HEK293 (cell line): Measurements from ENCODE around the gene AP3S2.
A peak's percentile ranks its signal among the peaks of the same experiment; 100 is the strongest.
"Not testable (repeated sequence)": the region's sequence is repeated elsewhere in the genome, so short reads cannot be mapped to it uniquely, and the experiment has no call there.

Experiments
- CTCF ChIA-PET: fragments of 350-600 bp; formaldehyde crosslinking; extraction: SDS; loops from one replicate; lab custom pipeline; 2021; ENCODE audit warnings: antibody characterized with exemption; lab: Yijun Ruan, JAX
- POLR2A ChIA-PET: fragments of 300-600 bp; formaldehyde crosslinking; extraction: SDS; loops from one replicate; lab custom pipeline; 2020; ENCODE audit warnings: antibody characterized with exemption, inconsistent platforms; lab: Yijun Ruan, JAX
- H3K27ac ChIP-seq: fragments of 200-500 bp; sonication (Bioruptor generic); 2 replicates; pipeline ENCODE4 v1.5.1; 2014; ENCODE audit warnings: low read depth, low read length, control low read depth, inconsistent platforms; ENCODE audit errors: extremely low read depth
- H3K36me3 ChIP-seq, 2 experiments: fragments of 200-500 bp in 1 of 2; sonication (Bioruptor generic) in 1 of 2; 1 replicate in 1 of 2; 2 replicates in 1 of 2; pipeline ENCODE4 v1.5.1; 2014 to 2017; ENCODE audit warnings: inconsistent platforms in 2 of 2, low read length in 2 of 2; ENCODE audit not compliant: control insufficient read depth in 2 of 2, insufficient read depth in 1 of 2
- H3K4me1 ChIP-seq: fragments of 200-500 bp; sonication (Bioruptor generic); 2 replicates; pipeline ENCODE4 v1.5.1; 2014; ENCODE audit warnings: mild to moderate bottlenecking, low read length, inconsistent platforms; ENCODE audit not compliant: control insufficient read depth, insufficient read depth
- H3K4me3 ChIP-seq: 2 replicates; pipeline ENCODE4 v1.5.1; 2011; ENCODE audit warnings: low read depth, mild to moderate bottlenecking, control low read depth, low read length, moderate library complexity
- H3K9me3 ChIP-seq: fragments of 200-500 bp; sonication (Bioruptor generic); 2 replicates; pipeline ENCODE4 v1.5.1; 2014; ENCODE audit warnings: low read depth, low read length, inconsistent platforms; ENCODE audit not compliant: control insufficient read depth, insufficient read depth
- PRDM10 ChIP-seq: fragments of 450-650 bp; formaldehyde crosslinking; IDR thresholded peaks from 2 replicates; pipeline ENCODE4 v1.5.1; 2016; ENCODE audit warnings: missing biosample characterization, missing genetic modification characterization
- SCRT1 ChIP-seq: fragments of 450-650 bp; formaldehyde crosslinking; IDR thresholded peaks from 2 replicates; pipeline ENCODE4 v1.5.1; 2016; ENCODE audit warnings: missing biosample characterization, missing genetic modification characterization, borderline replicate concordance
- ZNF132 ChIP-seq: fragments of 450-650 bp; formaldehyde crosslinking; IDR thresholded peaks from 2 replicates; pipeline ENCODE4 v1.5.1; 2017; ENCODE audit warnings: missing biosample characterization, missing genetic modification characterization, borderline replicate concordance
- ZNF211 ChIP-seq: fragments of 450-650 bp; formaldehyde crosslinking; IDR thresholded peaks from 2 replicates; pipeline ENCODE4 v1.5.1; 2016; ENCODE audit warnings: low read depth, missing biosample characterization, missing genetic modification characterization
- ZNF274 ChIP-seq, 2 experiments: fragments of 200-500 bp in 1 of 2; fragments of 450-650 bp in 1 of 2; sonication (Bioruptor generic) in 1 of 2; formaldehyde crosslinking in 1 of 2; IDR thresholded peaks; 2 replicates each; pipeline versions ENCODE4 v1.5.1 to v1.6.1; 2014 to 2016; ENCODE audit warnings: borderline replicate concordance in 1 of 2, inconsistent platforms in 1 of 2, low read length in 1 of 2, missing biosample characterization in 1 of 2, missing genetic modification characterization in 1 of 2
- ZNF585B ChIP-seq: fragments of 450-650 bp; formaldehyde crosslinking; IDR thresholded peaks from 2 replicates; pipeline ENCODE4 v1.5.1; 2016; ENCODE audit warnings: missing biosample characterization, missing genetic modification characterization
- ZNF623 ChIP-seq: fragments of 450-650 bp; formaldehyde crosslinking; IDR thresholded peaks from 2 replicates; pipeline ENCODE4 v1.5.1; 2016; ENCODE audit warnings: missing biosample characterization, missing genetic modification characterization
- ZNF670 ChIP-seq: fragments of 450-650 bp; formaldehyde crosslinking; IDR thresholded peaks from 2 replicates; pipeline ENCODE4 v1.5.1; 2016; ENCODE audit warnings: missing biosample characterization, missing genetic modification characterization, low read depth
- ZSCAN16 ChIP-seq: fragments of 450-650 bp; formaldehyde crosslinking; IDR thresholded peaks from 2 replicates; pipeline ENCODE4 v1.5.1; 2016; ENCODE audit warnings: missing biosample characterization, missing genetic modification characterization
- TF ChIP-seq, protein P1 (sequence below): fragments of 450-650 bp; formaldehyde crosslinking; IDR thresholded peaks from 2 replicates; pipeline ENCODE4 v1.5.1; 2017; ENCODE audit warnings: missing biosample characterization, missing genetic modification characterization
- TF ChIP-seq, protein P2 (sequence below): fragments of 450-650 bp; formaldehyde crosslinking; IDR thresholded peaks from 2 replicates; pipeline ENCODE4 v1.5.1; 2016; ENCODE audit warnings: missing biosample characterization, missing genetic modification characterization

AP3S2 gene

GRCh38 chr15:89855948-89856347 lies 37.8 kb downstream of the AP3S2 start (continued):
- TF ChIP-seq ZNF274 (IDR thresholded peaks at IDR 0.05; ENCODE audit: low read length) (no peak), ZNF274 (tag by site-specific recombination; IDR thresholded peaks at IDR 0.05; ENCODE audit: borderline replicate concordance) (no peak), SCRT1 (no peak), ZNF670 (tag by site-specific recombination) (no peak), ZNF211 (tag by site-specific recombination) (no peak)
- TF ChIP-seq, protein P1, sequence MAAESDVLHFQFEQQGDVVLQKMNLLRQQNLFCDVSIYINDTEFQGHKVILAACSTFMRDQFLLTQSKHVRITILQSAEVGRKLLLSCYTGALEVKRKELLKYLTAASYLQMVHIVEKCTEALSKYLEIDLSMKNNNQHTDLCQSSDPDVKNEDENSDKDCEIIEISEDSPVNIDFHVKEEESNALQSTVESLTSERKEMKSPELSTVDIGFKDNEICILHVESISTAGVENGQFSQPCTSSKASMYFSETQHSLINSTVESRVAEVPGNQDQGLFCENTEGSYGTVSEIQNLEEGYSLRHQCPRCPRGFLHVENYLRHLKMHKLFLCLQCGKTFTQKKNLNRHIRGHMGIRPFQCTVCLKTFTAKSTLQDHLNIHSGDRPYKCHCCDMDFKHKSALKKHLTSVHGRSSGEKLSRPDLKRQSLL (tag by site-specific recombination) = no peak

DNA sequence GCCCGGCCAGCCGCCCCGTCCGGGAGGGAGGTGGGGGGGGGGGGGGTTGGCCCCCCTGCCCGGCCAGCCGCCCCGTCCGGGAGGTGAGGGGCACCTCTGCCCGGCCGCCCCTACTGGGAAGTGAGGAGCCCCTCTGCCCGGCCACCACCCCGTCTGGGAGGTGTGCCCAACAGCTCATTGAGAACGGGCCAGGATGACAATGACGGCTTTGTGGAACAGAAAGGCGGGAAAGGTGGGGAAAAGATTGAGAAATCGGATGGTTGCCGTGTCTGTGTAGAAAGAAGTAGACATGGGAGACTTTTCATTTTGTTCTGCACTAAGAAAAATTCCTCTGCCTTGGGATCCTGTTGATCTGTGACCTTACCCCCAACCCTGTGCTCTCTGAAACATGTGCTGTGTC lies 38.9 kb downstream of the AP3S2 start:
- H3K4me1 ChIP-seq, H3K27ac ChIP-seq, H3K9me3 ChIP-seq, H3K4me3 ChIP-seq, CTCF ChIA-PET, POLR2A ChIA-PET: not testable (repeated sequence)
- H3K36me3 ChIP-seq = peaks cover 16 to 42% of the 10 kb centered on the region in 2 experiments; a peak in 2 of 3 replicates

- CTCF ChIA-PET = interaction anchor here (0.6 to 1.6 kb wide), 4 partner anchors 22 to 91 kb away, joined by 3 to 11 read pairs (median 6); no protein-coding TSS in a partner anchor
- TF ChIP-seq ZSCAN16 (tag by site-specific recombination) (no peak), PRDM10 (tag by site-specific recombination) (no peak), ZNF623 (tag by site-specific recombination) (peak; percentile 44; the same call in 1 of the 2 replicates), ZNF132 (tag by site-specific recombination) (no peak)
- TF ChIP-seq, protein P2, sequence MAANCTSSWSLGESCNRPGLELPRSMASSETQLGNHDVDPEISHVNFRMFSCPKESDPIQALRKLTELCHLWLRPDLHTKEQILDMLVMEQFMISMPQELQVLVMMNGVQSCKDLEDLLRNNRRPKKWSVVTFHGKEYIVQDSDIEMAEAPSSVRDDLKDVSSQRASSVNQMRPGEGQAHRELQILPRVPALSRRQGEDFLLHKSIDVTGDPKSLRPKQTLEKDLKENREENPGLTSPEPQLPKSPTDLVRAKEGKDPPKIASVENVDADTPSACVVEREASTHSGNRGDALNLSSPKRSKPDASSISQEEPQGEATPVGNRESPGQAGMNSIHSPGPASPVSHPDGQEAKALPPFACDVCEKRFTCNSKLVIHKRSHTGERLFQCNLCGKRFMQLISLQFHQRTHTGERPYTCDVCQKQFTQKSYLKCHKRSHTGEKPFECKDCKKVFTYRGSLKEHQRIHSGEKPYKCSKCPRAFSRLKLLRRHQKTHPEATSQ (tag by site-specific recombination) = no peak
Measured at GRCh38 chr15:89852342-89852995, 41.3 kb downstream of the AP3S2 start.

DNA sequence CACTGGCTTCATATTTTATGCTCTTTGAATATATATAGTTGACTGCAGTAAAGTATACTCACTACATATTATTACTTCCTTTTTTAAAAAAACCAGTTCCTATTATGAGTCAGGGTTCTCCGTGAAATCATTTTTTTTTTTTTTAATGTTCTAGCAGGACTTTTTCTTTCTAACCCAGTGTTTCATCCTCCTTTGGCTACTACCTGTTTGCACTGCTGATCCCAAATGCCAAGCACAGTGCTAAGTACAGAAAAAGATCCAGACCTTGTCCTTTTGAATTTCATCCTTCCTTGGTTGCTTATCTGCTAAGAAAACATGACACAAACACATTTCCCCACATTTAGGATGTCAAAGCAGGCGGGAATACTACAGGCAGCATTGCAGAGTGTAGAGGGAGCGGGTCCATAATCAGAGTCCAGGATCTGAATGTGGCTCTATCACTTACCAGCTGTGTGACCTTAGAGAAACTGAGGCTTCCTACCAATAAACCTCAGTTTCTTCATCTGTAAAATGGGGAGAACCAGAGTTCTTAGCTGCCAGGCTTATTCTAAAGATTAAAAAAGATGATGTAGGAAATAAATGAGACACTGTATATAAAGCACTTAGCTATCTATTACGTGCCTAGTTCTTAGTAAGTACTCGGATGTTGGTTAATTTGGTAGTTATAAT lies 42.0 kb downstream of the AP3S2 start:
- peaks cover 18 to 46% of the 10 kb centered on the region in 2 experiments for H3K36me3 ChIP-seq
- no peaks in the 10 kb centered on the region for H3K4me1 ChIP-seq
- TF ChIP-seq ZNF585B (tag by site-specific recombination) = no peak
- POLR2A ChIA-PET = no interaction called here
- H3K9me3 ChIP-seq = no peaks in the 10 kb centered on the region
- no peak overlapping the region for H3K27ac ChIP-seq
- CTCF ChIA-PET = interaction anchor here (1.3 to 1.6 kb wide), 3 partner anchors 23 to 90 kb away, joined by 5 to 11 read pairs (median 6); no protein-coding TSS in a partner anchor
- H3K4me3 ChIP-seq = no peak overlapping the region

More at GRCh38 chr15:89852342-89852995, 41.3 kb downstream of the AP3S2 start:
- Histone ChIP-seq H3K9me3 (no peaks in the 10 kb centered on the region), H3K36me3 (peaks cover 17 to 50% of the 10 kb centered on the region in 2 experiments), H3K4me3 (no peak overlapping the region), H3K27ac (no peak overlapping the region), H3K4me1 (no peaks in the 10 kb centered on the region)
- POLR2A ChIA-PET = no interaction called here
